ENCODE measurements around the gene AFF3.
"Not testable (repeated sequence)": the region's sequence is repeated elsewhere in the genome, so short reads cannot be mapped to it uniquely, and the experiment has no call there.

Gene AFF3

DNA sequence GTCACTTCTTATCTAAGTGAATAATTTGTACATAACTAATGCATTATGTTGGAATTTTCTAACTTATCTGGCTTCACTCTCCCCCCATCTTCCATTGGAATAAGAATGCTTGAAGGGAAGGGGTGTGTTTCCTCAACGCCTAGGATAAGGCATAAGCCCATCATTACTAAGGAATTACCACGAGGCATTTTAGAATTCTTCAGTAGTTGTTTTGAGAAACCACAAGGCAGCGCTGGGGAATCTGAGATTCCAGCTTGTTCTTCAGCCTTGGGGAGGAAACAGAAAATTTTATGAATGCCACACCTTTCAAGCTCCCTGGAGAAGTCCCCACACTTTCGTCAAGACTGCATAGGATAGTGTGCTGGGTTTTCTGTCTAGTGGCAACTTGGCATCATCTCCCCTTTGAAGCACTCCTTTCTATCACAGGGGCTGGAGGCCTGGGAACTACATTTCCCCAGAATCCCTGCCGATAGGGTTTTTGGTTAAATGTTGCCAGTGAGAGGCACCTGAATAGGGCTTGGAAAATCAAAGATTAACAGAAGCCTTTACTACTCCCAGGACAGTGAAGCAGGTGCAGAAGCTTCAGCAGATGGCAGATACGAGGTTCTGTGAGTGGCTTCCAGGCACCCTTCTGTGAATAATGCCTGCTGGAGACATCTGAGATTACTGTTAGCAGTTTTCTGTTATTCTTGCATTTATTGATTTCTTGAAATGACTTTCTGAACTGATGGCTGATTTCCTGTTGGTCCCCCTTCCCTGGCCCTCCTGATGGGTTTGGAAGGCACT is 459.9 kb downstream of the AFF3 start:
- no peak for DNase-seq

DNA sequence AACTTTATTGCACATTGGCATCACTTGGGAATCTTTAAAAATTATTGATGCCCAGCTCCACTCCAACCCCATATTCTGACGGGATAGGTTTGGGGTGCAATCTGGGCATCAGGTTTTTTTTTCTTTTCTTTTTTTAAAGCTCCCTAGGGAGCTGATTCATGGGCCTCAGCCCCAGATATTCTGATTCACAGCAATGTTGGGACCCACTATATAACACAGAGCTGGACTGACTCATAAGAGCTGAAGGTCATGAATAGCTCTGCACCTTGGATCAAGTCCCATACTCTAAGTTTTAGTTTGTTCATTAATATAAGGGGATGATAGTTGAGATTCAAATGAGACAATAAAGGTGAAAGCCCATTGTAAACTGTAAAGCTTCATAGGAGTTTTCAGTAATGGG is 461.4 kb downstream of the AFF3 start:
- no peak for DNase-seq

GRCh38 chr2:99679518-99679917 is 462.9 kb downstream of the AFF3 start:
- no peak for DNase-seq

GRCh38 chr2:99678625-99679024 is 463.8 kb downstream of the AFF3 start:
- no peak for DNase-seq

DNA sequence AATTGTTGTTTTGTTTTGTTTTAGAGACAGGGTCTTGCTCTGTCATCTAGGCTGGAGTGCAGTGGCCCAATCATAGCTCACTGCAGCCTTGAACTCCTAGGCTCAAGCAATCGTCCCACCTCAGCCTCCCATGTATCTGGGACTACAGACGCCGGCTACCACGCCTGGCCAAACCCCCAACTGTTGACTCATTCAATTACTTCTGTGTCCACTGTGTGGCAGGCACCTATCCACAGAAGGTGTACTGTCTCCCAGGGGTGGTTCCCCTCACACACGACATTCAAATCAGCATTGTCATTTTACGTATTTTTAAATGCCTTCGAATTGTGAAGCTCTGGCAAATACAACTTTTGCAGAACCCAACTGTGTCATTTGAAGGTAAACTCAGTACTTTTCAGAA is 464.6 kb downstream of the AFF3 start:
- no peak for DNase-seq

DNA sequence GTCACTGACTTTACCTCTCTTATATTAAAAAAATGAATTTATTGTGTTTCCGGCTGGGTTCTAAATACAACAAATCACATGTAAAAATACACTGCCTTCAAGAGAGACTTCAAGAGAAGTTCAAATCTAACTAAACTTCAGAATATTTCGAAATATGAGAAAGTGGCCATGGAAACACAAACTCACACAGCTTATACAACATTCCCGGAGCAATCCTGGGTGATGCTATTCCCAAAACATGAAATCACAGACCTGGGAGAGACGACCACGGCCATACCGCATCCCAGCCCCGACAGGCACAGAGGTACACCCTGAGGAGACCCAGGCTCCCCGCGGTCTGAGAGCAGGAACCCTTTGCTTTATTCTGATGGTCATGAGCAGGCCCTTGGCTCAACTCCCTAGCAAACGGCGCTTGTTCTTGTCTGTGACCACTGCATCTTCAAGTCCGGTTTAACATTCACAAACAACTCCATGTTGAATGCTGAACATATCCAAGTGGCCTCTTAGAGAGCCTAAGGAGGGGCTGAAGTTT is 467.2 kb downstream of the AFF3 start:
- DNase-seq = no peak

DNA sequence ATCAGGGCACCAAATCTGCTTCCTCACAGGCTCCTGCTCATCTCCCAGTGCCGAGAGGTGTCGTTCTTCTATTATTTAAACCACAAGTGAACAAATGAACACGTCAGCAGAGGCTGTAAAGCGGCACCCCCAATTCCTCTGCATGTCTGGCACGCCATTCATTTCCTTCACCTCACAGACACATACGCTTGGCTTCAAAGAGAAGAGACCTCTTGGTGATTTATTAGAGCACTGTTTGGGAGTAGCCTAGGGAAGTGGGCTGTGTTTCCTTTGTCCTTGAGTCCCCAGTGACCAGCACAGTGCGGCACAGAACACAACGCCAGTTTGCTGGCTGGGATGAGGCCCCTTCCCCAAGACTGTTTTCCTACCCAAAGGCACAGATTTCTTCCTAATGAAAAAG is 468.3 kb downstream of the AFF3 start:
- DNase-seq = no peak

- DNase-seq = no peak
Observed at GRCh38 chr2:99672766-99673350, 469.5 kb downstream of the AFF3 start.

DNA sequence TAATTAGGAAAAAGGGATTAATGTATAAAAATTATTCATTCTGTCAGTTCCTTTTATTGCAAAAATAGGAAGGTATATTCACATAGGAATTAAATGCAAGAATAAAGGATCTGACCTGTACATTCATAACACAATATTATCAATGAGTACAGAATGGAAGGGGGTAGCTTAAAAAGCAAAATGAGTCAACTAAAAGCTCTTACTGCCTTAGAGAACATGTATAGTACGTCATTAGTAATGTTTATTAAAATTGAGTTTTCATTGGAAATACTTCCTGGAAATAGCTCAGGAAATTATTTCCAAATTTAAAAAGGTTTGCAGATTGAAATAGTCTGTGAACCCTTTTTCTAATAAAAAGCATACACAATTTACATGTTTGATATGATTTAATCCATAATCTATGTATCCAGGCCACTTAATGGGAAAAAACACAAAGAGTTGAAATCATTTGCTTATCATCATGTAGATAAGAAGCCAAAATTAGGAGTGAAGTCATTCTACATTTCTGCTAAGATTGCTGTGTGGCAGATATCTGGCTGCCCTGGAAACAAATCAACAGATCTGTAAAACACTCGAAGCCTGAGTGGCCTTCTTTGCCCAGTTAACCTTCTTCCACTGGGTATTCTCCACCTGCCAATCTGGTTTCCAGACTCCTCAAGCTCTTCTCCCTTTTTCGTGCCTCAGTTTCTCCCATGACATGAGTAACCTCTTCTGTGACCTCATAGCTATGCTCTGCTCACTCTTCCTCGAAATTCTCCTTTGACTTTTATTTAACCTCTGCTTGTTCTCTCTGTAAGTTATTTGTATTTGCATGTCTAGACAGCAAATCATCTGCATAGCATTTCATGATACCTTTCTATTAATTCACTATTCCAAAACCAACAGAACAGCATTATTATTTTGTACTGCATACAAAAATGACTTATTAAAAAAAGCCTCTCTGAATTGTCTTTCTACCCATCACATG is 471.3 kb downstream of the AFF3 start:
- no peak for DNase-seq

- no peak for DNase-seq
Observed at GRCh38 chr2:99666256-99666655, 476.1 kb downstream of the AFF3 start.

- DNase-seq = no peak
Observed at GRCh38 chr2:99663641-99664040, 478.7 kb downstream of the AFF3 start.

DNA sequence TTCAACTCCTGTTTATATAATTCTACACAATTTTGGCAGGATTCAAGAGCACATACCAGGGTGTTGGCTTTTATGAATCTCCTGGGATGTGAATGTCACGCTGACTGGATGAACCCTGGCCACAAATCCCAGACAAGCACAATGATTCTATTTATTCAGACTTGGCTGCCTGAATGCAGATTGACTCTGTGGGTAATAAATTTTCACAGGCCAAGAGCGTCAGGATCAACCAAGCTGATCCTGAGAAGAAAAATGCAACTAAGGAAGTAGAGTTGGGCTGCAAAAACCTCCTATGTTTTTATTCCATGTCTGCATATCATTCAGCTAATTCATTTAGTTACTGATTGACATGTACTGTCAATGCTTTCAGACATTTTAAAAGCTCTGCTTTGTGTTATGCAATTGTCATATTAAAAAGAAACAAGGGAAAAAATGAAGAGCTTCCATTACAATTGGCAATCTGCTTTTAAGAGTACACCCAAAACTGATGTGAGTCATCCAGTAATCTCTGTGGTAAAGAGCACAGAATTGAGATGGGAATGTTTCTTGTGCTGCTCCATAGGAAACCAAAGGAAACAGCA is 479.5 kb downstream of the AFF3 start:
- peak; percentile 1 to 5 for DNase-seq

DNA sequence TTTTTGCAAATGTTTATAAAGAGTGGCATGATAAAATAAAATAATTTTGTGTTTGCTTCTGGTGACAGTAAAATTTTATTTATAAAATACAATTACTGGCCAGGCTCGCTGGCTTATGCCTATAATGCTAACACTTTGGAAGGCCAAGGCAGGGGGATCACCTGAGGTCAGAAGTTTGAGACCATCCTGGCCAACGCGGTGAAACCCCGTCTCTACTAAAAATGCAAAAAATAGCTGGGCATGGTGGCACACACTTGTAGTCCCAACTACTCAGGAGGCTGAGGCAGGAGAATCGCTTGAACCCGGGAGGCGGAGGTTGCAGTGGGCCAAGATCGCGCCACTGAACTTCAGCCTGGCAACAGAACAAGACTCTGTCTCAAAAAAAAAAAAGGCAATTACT is 480.6 kb downstream of the AFF3 start:
- DNase-seq = not testable (repeated sequence)

GRCh38 chr2:99660616-99661406 is 481.6 kb downstream of the AFF3 start:
- peak in 1 of 2 experiments; percentile 4 for DNase-seq

GRCh38 chr2:99659874-99660273 is 482.5 kb downstream of the AFF3 start:
- DNase-seq = no peak

GRCh38 chr2:99657691-99658258 is 484.6 kb downstream of the AFF3 start:
- no peak for DNase-seq

- DNase-seq = no peak
Observed at GRCh38 chr2:99656994-99657393, 485.4 kb downstream of the AFF3 start.

DNA sequence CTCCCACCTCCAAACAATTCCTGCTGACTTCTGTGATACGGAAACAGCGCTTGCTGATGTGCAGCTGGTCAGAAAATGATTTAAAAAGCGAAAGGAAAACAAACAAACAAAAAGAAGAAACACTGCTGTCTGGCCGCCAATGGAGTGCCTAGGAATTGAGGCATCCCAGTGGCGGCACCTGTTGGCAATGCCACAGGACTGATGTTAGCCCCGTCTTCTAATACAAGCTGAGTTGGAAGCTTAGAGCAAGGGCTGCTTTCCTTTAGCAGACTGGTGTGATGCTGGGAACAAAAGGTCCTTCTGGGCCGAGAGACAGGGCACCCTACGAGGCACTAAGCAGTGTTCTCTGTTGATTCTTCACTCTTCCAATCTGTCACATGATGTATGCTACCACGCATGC is 489.0 kb downstream of the AFF3 start:
- DNase-seq = no peak

DNA sequence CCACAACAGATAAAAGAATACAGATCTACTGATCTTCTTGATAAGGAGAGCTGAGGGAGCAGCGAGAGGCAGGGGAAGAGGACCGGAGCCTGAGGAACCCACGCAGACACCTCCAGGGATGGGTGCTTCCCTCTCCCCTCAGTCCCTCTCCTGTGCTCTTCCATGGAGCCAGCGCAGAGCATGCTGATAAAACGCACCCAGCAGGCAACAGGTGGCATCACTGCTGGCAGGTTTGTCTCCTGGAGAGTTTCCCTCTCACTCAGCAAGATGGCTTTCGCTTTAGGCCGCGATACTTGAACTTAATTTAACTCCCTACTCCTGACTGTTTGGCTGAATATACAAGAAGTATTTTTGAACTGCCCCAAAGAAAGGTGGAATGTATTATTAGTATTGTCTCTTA is 489.5 kb downstream of the AFF3 start:
- no peak for DNase-seq

GRCh38 chr2:99651930-99652670 is 490.3 kb downstream of the AFF3 start:
- DNase-seq = no peak

Data from NCI-H2081 (cell line).